ENCODE data around the gene SCGB1A1.

DNA sequence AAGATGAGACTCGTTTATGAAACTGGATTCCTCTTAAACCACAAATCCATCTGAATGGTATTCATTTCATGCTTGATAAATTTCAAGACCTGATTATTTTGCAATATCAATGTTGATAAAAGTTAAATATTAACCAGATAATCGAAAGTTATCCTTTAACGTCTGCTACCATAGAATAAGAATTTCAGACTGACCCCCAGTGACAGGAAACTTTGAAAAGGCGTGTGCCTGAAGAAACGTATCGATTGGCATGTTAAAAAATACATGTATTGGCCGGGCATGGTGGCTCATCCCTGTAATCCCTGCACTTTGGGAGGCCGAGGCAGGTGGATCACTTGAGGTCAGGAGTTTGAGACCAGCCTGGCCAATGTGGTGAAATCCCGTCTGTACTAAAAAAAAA, 13.9 kb downstream of the SCGB1A1 start:
- TF ChIP-seq, protein P1, sequence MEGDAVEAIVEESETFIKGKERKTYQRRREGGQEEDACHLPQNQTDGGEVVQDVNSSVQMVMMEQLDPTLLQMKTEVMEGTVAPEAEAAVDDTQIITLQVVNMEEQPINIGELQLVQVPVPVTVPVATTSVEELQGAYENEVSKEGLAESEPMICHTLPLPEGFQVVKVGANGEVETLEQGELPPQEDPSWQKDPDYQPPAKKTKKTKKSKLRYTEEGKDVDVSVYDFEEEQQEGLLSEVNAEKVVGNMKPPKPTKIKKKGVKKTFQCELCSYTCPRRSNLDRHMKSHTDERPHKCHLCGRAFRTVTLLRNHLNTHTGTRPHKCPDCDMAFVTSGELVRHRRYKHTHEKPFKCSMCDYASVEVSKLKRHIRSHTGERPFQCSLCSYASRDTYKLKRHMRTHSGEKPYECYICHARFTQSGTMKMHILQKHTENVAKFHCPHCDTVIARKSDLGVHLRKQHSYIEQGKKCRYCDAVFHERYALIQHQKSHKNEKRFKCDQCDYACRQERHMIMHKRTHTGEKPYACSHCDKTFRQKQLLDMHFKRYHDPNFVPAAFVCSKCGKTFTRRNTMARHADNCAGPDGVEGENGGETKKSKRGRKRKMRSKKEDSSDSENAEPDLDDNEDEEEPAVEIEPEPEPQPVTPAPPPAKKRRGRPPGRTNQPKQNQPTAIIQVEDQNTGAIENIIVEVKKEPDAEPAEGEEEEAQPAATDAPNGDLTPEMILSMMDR (IDR thresholded peaks at IDR 0.05): no peak
- TF ChIP-seq POLR2A (IDR thresholded peaks at IDR 0.05): no peak
